Left hindlimb (tissue), 1 donor: Measurements from ENCODE around the gene TSPAN19.
"Not testable (repeated sequence)": the region's sequence is repeated elsewhere in the genome, so short reads cannot be mapped to it uniquely, and the experiment has no call there.

Experiments used
- DNase-seq: peaks from one replicate; pipeline ENCODE4 v3.0.0-alpha.2; 2018

TSPAN19 gene

DNA sequence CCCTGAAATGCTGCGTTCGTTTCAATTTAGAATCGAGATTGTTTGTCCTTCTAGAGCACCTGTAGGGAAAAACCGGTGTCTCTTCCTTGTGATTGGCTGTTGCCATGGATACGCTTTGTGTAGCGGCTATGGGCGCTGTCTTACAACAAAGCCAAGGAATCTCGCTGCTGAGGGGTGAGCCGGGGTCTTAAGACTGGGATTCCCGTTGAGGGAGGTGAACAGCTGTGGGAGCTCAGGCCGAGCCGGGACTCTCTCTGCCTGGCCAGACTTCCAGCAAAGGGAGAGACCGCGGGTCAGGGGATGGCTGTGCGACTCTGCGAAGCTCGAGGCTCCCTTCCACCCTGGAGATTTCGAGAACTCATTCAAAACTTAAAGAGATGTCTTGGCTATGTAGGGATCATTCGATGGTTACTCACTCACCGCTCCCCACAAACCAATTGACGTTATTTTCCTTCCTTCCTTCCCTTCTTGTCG, at the start of gene TSPAN19, which contains the start of gene LRRIQ1:
TSS of gene TSPAN19 (minus strand) at position 44 of the 474 bp plus-strand sequence. CDS start 6,331 bp downstream, outside the sequence.
TSS of gene LRRIQ1 (plus strand) at position 118 of the 474 bp plus-strand sequence. CDS start 1,826 bp downstream, outside the sequence.
- DNase-seq: peak; percentile 83

DNA sequence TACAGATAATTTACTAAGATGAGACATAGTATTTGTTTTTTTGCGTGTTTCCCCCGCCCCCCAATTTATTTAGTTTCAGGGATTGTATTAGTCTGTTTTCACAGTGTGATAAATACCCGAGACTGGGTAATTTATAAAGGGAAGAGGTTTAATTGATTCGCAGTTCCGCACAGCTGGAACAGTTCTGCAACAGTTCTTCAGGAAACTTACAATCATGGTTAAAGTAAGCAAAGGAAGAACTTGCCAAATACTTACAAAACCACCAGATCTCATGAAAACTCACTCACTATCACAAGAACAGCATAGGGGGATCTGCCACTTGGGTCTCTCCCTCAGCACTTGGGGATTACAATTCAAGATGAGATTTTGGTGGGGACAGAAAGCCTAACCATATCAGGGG, 49.0 kb upstream of the TSPAN19 start:
- no peak for DNase-seq

DNA sequence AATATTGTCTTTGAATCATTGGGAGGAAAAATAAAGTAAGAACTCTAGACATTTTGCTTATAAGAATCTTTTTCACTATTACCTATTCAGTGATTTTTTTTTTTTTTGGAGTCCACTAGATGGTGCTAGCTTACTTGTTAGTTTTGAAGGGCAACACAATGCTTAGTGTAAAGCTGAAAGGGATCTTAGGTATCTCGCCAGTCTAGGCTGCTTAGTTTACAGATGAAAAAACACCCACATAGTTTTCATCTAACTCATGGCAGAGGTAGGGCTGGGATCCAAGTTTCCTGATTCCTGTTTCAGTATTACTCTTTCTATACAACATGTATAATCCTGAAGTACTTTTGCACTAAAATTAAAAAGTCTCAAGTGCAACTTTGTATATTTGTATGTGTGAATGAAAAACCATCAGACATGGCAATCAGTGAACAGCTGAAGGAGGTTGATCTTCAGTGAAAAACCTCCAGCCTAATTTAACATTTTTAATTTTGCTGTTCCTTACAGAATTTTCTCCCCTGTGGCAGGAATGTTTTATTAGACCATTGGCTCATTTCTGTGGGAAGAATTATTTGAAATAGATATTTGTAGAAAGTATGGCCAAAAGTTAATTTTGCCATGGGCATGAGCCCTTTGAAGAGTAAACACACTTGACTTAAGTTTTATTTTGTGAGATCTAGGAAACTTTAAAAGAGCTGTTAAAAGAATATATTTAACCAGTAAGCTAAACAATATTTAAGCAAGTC, 40.8 kb upstream of the TSPAN19 start:
- no peak for DNase-seq

DNA sequence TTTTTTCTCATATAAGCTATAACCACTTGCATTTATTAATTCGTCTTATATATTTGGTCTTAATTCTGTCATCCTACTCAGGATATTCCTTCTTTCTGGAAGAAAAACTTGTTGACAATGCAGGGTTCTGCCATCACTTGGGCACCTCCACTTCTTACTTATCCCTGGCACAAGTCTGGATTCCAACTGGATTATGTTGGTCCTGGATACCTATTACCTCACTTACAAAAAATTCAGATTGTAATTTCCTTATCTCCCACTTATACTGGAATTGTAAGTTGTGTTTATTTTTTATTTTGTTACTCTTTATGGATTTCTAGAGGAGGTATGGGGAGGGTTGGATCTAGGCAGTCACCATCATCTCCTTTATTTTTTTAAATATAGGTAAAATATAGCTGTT, 36.7 kb upstream of the TSPAN19 start:
- no peak for DNase-seq

DNA sequence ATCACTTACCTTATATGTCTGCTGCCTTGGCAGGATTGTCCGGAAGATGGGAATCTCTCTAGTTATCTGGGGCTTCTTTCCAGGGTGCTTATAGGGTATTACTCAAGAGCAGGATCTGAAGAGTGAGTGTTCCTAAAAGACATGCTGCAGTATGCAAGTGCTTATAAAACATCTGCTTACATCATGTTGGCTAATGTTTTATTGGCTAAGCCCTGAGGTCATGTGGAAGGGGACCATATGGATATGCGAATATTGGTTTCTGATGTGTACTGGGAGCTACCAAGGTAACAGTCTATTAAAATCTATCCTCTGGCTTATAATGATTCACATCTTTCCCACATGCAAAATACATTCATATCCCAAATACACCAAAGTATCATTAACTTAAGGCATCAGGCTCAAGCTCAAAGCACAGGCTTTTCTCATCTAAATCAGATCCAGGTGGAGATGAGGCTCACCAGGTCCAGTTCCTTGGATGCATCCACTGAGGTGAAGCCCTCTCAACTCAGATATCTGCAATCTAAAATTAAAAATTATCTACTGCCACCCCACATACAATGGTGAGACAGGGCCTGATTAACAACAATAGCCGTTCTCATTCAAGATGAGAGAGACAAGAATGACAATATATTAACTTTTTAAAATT, 29.9 kb upstream of the TSPAN19 start:
- DNase-seq: no peak

DNA sequence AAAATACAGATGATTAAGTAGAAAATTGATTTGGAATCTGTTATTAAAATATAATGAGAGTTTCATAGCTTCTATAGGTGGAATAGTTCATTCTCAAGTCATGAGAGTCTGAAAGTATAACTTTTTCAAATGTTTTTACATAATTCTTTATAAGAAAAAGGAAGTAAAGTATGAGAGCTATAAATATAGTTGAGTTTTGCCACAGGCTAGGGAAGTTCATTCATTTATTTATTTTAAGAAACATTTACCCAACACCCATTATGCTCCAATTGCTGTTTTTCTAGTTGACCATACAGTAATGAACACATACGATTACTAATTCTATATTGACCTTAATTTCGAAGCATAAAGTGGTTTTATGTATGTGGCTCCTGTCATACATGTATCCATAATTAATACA, 24.8 kb upstream of the TSPAN19 start:
- no peak for DNase-seq

DNA sequence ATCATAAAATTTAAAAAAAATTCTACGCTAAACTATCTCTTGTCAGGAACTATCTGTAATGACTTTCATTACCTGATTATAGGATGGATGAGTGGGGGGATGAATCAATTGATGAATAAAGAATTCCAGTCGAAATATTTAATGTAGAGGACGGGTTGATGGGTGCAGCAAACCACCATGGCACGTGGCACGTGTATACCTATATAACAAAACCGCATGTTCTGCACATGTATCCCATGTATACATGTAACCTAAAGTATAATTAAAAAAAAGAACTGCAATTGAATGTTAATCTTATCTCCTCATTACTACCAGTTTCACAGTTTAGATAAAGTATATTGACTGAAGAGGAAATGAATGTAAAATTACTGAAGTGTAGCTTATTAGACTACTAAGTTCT, 23.5 kb upstream of the TSPAN19 start:
- DNase-seq: no peak

DNA sequence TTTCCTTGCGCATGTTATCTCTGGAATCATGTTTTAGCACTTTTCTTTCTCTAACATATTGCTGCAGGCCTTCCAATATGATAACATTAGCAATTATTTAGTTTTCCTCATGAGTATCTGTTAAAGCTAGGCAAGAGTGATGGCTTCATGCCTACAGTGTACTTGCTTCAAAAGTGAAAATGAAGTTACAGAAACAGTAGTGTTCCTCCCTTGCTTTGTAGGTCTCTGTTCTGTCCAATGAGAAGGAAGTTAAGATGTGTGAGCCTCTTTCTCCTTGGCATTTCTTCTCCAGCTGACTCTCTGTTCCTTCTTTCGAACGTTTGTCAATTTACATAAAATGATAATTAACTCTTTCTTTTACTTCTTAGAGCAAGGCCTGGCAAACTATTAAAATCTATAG, 22.3 kb upstream of the TSPAN19 start:
- no peak for DNase-seq

DNA sequence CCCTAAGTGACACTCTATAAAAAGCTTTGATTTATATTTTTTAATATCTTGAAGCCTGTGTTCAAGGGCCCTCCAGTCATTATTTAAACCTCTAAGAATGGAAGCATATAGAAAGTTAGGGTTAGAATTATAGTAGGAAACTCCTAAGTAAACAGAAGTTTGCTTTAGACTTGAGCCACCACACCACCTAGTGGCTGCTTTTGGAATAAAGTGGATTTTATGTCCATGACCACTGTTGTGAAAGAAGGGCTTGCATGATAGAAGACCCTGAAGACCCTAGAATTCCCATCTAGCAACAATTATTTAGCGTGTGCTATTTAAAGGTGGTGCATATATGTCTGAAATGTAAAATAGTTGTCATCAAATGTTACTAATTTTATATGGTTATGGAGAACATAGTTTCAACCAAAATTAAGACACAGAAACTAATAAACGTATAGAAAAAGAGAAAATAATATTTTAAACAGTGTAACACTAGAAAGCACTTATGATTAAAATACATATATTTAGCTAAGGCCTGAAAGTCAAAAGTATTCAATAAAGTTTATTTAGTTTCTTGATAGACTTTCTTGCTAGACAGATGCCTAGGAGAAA, 21.4 kb upstream of the TSPAN19 start:
- DNase-seq: no peak

DNA sequence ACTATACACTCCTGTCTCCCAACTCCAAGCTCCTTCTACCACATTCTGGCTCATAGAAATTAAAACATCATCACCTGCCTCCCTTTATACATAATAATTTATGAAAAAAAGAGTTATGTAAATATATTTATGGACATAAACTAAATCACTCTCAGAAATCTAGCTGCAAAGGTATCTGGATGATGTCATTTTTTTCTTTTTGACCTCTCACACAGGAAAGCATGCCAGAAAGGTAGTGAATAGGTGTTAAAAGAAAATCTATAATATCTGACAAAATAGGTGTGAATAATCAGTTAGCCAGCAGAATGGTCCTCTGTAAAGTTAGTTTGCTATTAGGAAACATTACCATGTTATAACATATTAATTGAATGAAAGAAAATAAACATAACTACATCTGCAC, 7.8 kb upstream of the TSPAN19 start:
- no peak for DNase-seq

DNA sequence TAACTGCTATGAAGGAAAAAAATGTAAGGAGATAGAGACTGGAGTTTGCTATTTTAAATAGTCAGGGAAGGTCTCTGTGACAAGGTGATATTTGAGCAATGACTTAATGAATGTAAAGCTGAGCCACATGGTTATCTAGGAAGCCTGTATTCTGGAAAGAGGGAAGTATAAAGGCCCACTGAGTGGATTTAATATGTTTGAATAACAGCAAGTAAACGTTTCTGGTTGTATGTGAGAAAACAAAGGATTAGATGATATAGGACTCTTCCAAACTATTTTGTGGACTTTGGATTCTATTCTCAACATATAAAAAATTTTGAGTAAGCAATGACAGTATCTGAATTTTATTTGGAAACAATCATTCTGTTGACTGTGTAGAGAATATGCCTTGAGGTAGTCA, 5.3 kb upstream of the TSPAN19 start:
- DNase-seq: no peak

DNA sequence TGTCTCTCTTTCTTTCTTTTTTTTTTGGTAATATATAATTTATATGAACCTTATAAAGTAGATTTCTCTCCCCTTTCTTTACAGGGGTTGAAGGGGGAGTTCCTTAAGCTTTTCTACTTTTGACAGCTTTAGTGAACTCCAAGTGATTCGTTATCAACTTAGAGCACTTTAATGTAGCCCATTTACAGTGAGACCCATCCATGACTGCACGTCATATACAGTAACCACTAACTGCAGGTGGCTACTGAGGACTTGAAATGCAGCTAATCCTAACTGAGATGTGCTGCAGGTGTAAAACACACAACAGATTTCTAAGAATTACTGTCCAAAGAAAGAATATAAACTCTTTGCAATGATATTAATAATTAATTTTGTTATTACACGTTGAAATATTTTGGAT, 656 bp upstream of the TSPAN19 start:
- DNase-seq: no peak

DNA sequence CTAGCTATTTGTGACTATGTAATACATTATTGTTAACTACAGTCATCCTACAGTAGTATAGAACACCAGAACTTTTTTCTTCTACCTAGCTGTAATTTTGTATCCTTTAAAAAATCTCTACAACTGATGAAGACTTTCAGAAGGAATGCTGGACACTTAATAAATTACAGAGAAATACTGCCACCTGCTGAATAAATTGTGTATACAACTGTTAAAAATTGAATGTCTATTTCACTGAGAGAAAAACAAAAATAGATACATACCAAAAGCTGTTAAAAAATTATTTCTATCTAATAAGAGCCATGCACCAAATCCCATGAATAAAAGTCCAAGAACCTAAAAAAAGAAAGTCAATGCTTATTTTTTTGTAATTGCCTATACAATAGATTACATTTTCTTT, 6.6 kb downstream of the TSPAN19 start:
- DNase-seq: no peak

DNA sequence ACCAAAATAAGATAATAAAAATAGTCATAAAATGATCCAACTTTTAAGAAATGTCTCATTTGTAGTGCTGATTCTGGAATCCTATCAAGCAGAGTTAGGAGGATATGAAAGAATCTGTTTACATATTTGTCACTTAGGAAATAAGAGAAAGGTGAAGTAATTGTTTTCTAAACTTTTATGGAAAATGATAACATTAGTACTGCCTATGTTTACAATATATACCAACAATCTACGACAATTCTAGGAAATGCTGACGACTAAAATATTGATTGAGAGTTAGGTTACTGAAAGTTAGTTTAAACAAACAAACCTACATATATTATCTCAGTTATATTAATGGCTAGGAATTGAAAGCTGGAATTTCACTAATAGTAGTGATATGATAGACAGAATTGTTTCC, 18.0 kb downstream of the TSPAN19 start:
- DNase-seq: no peak

DNA sequence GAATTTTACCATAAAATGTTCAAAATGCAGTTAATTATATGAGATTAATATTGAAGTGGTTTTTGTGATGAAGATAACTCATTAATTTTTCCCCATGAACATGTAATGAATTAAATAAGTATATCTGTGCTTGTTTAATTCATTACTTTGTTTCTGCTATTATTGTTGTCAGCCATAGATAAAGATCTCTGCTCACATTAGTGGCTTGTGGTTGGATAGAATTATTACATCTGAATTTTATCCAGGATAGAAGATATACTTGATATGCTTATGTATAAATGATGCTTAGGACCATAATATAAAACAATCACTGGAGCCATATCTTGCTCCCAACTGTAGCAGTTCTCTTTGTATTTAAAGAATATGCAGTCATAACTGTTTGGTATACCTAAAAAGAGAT, 18.5 kb downstream of the TSPAN19 start:
- no peak for DNase-seq

DNA sequence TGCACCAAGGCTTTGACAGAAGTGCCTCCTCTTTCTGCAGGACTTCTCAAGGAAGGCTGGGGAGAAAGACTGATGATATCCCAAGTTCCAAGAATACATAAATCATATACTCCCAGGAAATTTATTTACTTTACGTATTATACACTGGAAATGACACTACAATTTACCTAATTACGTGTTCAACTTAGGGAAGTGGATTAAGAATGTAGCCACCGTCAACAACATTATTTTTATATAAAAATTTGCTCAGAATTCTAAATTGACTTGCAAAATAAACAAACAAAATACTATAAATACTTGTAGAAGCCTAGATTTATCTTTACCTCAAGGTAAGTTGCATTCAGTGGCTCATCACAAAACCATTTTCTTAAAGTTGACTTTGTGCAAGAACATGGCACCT, 18.9 kb downstream of the TSPAN19 start:
- no peak for DNase-seq

DNA sequence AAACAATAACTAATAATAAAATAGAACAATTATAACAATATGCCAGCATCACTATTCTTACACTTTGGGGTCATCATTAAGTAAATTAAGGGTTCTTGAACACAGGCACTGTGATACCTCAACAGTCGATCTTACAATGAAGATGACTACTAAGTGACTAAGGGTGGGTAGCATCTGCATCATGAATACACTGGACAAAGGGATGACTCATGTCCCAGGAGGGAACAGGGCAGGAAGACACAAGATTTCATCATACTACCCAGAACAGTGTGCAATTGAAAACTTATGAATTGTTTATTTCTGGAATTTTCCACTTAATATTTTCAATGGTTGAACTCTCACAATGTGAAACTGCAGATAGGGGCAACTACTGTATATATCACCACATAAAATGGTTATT, 19.7 kb downstream of the TSPAN19 start:
- no peak for DNase-seq

DNA sequence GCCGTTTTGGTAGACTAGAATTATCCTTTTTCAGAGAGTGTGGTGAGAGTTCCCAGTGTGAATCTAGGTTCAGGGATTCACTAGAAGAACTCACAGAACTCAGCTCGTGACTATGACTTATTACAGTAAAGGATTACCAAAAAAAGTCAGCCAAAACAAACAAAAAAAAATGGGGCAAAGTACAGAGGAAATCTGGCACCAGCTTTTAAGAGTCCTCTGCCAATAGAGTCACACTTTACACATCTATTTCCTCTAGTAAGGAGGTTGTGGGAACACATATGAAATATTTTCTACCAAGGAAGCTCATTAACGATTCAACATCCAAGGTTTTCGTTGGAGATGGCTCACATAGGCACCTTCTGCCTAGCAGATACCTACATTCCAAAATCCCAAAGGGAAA, 28.2 kb downstream of the TSPAN19 start:
- no peak for DNase-seq

DNA sequence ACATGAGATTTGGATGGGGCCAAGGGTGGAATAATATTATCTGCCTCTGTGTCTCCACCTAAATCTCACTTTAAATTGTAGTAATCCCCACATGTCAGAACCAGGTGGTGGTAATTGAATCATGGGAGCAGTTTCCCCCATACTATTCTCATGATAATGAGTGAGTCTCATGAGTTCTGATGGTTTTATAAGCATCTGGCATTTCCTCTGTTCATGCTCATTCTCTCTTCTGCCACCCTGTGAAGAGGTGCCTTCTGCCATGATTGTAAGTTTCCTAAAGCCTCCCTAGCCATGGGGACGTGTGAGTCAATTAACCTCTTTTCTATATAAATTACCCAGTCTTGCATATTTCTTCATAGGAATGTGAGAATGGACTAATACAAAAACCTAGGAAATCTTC, 29.9 kb downstream of the TSPAN19 start:
- DNase-seq: no peak

DNA sequence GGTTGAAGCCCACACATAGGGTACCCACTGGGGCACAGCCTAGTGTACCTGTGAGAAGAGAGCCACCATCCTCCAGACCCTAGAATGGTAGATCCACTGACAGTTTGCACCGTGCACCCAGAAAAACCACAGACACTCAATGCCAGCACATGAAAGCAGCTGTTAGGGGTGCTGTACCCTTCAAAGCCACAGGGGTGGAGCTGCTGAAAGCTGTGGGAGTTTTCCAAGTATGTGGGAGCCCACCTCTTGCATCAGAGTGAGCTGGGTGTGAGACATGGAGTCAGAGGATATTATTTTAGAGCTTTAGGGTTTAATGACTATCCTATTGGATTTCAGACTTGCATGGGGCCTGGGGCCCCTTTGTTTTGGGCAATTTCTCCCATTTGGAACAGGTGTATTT, 30.5 kb downstream of the TSPAN19 start:
- DNase-seq: no peak

DNA sequence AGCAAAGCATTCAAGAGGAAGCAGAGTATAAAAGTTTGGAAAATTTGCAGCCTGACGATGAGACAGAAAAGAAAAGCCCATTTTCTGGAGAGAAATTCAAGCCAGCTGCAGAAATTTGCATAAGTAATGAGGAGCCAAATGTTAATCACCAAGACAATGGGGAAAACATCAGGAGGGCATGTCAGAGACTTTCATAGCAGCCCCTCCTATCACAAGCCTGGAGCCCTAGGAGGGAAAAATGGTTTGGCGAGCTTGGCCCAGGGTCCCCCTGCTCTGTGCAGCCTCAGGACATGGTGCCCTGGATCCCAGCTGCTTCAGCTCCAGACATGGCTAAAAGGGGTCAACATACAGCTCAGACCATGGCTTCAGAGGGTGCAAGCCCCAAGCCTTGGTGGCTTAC, 31.0 kb downstream of the TSPAN19 start:
- not testable (repeated sequence) for DNase-seq

DNA sequence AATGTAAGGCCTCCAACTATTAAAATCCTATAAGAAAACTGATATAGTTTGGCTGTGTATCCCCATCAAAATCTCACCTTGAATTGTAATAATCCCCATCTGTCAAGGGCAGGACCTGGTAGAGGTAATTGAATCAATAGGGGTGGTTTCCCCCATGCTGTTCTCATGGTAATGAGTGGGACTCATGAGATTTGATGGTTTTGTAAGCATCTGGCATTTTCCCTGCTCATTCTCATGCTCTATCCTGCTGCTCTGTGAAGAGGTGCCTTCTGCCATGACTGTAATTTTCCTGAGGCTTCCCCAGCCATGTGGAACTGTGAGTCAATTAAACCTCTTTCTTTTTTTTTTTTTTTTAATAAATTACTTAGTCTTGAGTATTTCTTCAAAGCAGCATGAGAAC, 31.9 kb downstream of the TSPAN19 start:
- DNase-seq: no peak

DNA sequence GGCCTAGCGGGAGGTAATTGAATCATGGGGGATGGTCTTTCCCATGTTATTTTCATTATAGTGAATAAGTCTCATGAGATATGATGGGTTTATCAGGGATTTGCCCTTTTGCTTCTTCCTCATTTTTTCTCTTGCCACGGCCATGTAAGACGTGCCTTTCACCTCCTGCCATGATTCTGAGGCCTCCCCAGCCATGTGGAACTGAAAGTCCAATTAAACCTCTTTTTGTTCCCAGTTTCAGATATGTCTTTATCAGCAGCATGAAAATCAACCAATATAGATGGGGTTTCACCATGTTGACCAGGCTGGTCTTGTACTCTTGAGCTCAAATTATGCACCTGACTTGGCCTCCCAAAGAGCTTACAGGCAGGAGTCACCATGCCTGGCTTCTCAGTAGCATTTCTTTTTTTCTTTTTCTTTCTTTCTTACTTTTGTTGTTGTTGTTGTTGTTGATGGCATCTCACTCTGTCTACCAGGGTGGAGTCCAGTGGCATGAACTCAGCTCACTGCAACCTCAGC, 33.2 kb downstream of the TSPAN19 start:
- DNase-seq: no peak

DNA sequence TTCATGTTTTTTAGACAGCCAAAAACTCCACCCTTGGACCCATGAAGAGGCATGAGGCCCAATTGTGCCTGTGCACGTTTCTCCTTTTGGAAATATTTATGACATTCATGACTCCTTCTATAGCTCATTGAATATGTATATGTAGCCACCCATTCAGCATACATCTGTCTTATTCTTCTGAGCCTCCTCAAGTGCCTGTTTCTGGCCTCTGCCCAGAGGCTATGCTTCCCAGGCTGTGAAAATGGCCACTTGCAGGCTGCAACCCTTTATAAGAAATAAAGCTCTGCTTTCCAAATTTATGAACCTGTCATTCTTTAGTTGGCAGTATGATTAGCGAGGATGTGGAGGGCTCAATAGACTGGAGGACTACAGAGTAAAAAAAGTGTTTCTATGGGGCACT, 35.3 kb downstream of the TSPAN19 start:
- no peak for DNase-seq
